ENCODE measurements around the gene ARFGEF3. TPM values are rescaled to one million over a fixed set of nuclear protein-coding genes. Genes with fewer than 3 reads are reported as not detected.

ARFGEF3 gene
- total RNA-seq, 1 donor from 2014 or later = 2.0 TPM

DNA sequence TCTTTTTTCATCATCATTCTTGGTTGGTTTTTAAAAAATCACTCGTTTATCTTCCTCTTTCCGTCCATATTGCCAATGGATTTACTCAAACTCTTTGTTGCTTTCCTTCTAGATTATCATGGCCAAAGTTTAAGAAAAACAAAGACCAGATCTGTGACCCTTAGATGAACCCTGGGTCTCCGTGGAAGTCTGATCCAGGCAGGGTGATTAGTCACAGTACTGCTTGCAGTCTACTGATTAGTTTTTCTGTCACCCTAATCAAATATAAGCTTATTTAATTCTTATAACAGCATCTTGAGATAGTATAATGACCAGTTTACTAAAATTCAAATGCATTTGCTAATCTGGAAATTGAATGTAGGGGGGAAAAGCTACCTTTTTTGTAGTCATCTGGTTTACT is 210.0 kb downstream of the ARFGEF3 start:
- no peaks in the 10 kb centered on the region for H3K27me3 ChIP-seq (ENCODE audit: low read depth)
- H3K9me3 ChIP-seq (replicated peaks) = peaks cover 3% of the 10 kb centered on the region
- no peak overlapping the region for H3K27ac ChIP-seq (replicated peaks)
- intact Hi-C loops (cut with micrococcal nuclease) = no loop called here
- H3K4me3 ChIP-seq = no peak overlapping the region
- no peaks in the 10 kb centered on the region for H3K4me1 ChIP-seq
- no peak for DNase-seq
- TF ChIP-seq, protein P1, sequence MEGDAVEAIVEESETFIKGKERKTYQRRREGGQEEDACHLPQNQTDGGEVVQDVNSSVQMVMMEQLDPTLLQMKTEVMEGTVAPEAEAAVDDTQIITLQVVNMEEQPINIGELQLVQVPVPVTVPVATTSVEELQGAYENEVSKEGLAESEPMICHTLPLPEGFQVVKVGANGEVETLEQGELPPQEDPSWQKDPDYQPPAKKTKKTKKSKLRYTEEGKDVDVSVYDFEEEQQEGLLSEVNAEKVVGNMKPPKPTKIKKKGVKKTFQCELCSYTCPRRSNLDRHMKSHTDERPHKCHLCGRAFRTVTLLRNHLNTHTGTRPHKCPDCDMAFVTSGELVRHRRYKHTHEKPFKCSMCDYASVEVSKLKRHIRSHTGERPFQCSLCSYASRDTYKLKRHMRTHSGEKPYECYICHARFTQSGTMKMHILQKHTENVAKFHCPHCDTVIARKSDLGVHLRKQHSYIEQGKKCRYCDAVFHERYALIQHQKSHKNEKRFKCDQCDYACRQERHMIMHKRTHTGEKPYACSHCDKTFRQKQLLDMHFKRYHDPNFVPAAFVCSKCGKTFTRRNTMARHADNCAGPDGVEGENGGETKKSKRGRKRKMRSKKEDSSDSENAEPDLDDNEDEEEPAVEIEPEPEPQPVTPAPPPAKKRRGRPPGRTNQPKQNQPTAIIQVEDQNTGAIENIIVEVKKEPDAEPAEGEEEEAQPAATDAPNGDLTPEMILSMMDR (IDR thresholded peaks at IDR 0.05; ENCODE audit: borderline replicate concordance) = no peak
- H3K36me3 ChIP-seq = no peaks in the 10 kb centered on the region

DNA sequence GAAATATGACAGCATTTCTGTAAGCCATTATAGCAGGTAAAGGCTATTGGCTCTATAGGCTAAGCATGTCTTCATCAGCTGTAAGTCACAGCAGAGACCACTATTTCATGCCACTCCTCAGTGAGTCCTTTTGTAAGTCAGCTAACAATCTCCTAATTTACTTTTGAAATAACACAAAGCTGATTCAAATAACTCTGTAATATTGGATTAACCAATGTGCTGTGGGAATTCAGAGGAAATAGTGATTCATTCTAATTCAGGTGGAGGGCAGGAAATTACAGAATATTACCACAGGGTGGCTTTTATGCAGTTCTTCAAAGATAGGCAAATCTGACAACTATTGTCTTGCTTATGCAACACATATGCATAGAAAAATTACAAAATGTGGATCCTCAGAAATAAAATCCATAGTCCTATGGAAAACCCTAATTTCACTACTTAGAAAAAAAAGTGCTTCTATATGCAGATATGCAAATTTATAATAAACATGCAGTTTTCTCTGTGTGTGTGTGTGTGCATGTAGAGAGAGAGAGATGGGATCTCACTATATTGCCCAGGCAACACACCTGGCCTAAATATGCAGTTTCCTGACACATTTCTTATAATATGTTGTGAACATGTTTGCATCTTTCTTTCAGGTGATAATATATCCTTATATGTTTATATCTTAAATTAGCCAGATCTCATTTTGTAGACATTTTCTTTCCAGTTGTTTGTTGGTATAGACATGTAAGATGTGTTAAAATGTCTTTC is 211.1 kb downstream of the ARFGEF3 start:
- H3K4me1 ChIP-seq = no peaks in the 10 kb centered on the region
- TF ChIP-seq, protein P1 (IDR thresholded peaks at IDR 0.05; ENCODE audit: borderline replicate concordance) = no peak
- H3K27ac ChIP-seq (replicated peaks) = no peak overlapping the region
- H3K4me3 ChIP-seq = no peak overlapping the region
- H3K27me3 ChIP-seq (ENCODE audit: low read depth) = no peaks in the 10 kb centered on the region
- intact Hi-C loops (cut with micrococcal nuclease) = no loop called here
- no peak for DNase-seq
- H3K9me3 ChIP-seq (replicated peaks) = no peaks in the 10 kb centered on the region
- H3K36me3 ChIP-seq = no peaks in the 10 kb centered on the region

DNA sequence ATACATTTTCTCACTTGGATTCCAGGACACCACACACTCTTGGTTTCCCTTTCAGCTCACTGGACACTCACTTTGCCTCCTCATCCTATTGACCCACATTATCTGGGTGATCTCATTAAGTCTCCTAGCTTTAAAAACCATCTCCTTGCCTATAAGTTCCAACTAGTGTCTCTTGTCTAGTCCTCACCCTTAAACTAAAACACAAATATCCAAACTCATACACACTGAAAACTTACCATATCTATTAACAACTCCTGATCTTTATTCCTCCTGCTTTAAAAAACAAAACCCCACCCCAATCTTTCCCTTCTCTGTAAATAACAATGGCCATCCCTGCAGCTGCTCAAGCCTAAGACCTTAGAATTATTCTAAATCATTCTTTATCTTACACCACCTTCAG is 212.5 kb downstream of the ARFGEF3 start:
- no peaks in the 10 kb centered on the region for H3K27me3 ChIP-seq (ENCODE audit: low read depth)
- no peak overlapping the region for H3K4me3 ChIP-seq
- no peak overlapping the region for H3K27ac ChIP-seq (replicated peaks)
- intact Hi-C loops (cut with micrococcal nuclease) = no loop called here
- TF ChIP-seq, protein P1 (IDR thresholded peaks at IDR 0.05; ENCODE audit: borderline replicate concordance) = no peak
- H3K36me3 ChIP-seq = no peaks in the 10 kb centered on the region
- DNase-seq = no peak
- no peaks in the 10 kb centered on the region for H3K9me3 ChIP-seq (replicated peaks)
- H3K4me1 ChIP-seq = no peaks in the 10 kb centered on the region

DNA sequence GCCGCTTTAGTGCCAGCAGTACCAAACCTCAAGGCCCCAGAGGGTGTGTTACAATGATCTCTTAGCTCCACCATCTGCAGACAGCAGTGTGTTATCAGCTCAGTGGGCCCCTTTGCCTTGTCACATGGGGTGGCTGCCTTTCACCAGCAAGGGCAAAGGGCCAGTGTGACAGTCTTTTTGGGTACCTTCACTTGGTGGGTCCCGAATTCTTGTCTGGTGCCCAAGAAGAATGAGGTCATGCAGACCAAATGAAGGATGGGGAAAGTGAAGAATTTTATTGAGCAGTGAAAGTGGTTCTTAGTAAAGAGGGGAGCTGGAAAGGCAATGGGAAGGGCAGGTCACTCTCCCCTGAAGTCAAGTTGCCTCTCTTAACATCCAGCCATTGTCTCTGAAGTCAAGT is 213.1 kb downstream of the ARFGEF3 start:
- no peak overlapping the region for H3K27ac ChIP-seq (replicated peaks)
- H3K9me3 ChIP-seq (replicated peaks) = no peaks in the 10 kb centered on the region
- TF ChIP-seq, protein P1 (IDR thresholded peaks at IDR 0.05; ENCODE audit: borderline replicate concordance) = no peak
- intact Hi-C loops (cut with micrococcal nuclease) = no loop called here
- H3K4me3 ChIP-seq = no peak overlapping the region
- no peaks in the 10 kb centered on the region for H3K36me3 ChIP-seq
- no peak for DNase-seq
- no peaks in the 10 kb centered on the region for H3K27me3 ChIP-seq (ENCODE audit: low read depth)
- no peaks in the 10 kb centered on the region for H3K4me1 ChIP-seq

DNA sequence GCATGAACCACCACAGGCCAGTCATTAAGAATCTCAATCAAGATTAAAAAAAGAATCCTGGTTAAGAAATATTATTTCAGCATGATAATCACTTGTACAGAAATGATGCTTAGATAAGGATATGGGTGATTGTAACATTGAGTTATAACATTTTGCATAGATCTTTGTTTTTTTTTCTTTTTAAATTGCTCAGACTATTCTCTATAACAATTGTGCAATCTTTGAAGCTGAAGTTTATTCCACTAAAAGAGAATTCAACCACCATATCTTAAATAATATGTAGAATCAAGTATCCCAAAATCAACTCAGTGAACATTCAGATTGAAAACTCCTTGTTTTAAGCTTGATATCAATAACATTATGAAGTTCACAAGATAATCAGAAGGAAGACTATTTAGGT is 215.3 kb downstream of the ARFGEF3 start:
- no peak overlapping the region for H3K4me3 ChIP-seq
- H3K4me1 ChIP-seq = no peaks in the 10 kb centered on the region
- intact Hi-C loops (cut with micrococcal nuclease) = no loop called here
- no peaks in the 10 kb centered on the region for H3K36me3 ChIP-seq
- TF ChIP-seq, protein P1 (IDR thresholded peaks at IDR 0.05; ENCODE audit: borderline replicate concordance) = no peak
- no peak overlapping the region for H3K27ac ChIP-seq (replicated peaks)
- H3K9me3 ChIP-seq (replicated peaks) = no peaks in the 10 kb centered on the region
- no peak for DNase-seq
- no peaks in the 10 kb centered on the region for H3K27me3 ChIP-seq (ENCODE audit: low read depth)

All from left ventricle myocardium inferior (tissue), 1 donor.